ENCODE results near the gene MYO9A. TPM values are rescaled to one million over a fixed set of nuclear protein-coding genes. Genes with fewer than 3 reads are reported as not detected.
"Not testable (repeated sequence)": the region's sequence is repeated elsewhere in the genome, so short reads cannot be mapped to it uniquely, and the experiment has no call there.

The MYO9A gene
- total and polyA plus RNA-seq, 2 donors (not counting 1 experiment from before 2014, with no cell fraction given), result 6.2 to 66.1 TPM

GRCh38 chr15:72053297-72053696 lies 64.7 kb downstream of the MYO9A start:
- intact Hi-C loops (cut with micrococcal nuclease); H3K9me3 Mint-ChIP-seq (ENCODE audit: insufficient read depth); H3K4me1 ChIP-seq (ENCODE audit: control insufficient read depth in 2 of 2, insufficient read depth in 2 of 2, low read length in 2 of 2); H2AFZ ChIP-seq (ENCODE audit: insufficient read depth, low read depth, low read length, poor library complexity, severe bottlenecking); H3K27ac Mint-ChIP-seq; ATAC-seq (ENCODE audit: low read depth); H3K9me3 ChIP-seq (ENCODE audit: control extremely low read depth in 1 of 3, control insufficient read depth in 2 of 3, insufficient read depth in 1 of 3, low read length in 2 of 3); H3K4me3 Mint-ChIP-seq; H3K4me3 ChIP-seq (ENCODE audit: control extremely low read depth in 1 of 5, extremely low read depth in 1 of 5, insufficient read depth in 1 of 5, low read depth in 2 of 5, low read length in 4 of 5); H3K27ac ChIP-seq (ENCODE audit: low read length in 2 of 2); H3K36me3 ChIP-seq (replicated peaks in 1 of 2; ENCODE audit: control extremely low read depth in 1 of 2, control insufficient read depth in 1 of 2, extremely low read depth in 1 of 2, insufficient read depth in 2 of 2, low read length in 1 of 2); H3K27me3 ChIP-seq (replicated peaks in 1 of 4; ENCODE audit: control extremely low read depth in 1 of 4, control insufficient read depth in 3 of 4, insufficient read depth in 4 of 4, low read length in 3 of 4); H3K9ac ChIP-seq (ENCODE audit: low read length); H3K27me3 Mint-ChIP-seq; H3K4me2 ChIP-seq (replicated peaks; ENCODE audit: low read depth, low read length, poor library complexity, severe bottlenecking); DNase-seq; CTCF ChIA-PET: not testable (repeated sequence)
- H3K4me1 Mint-ChIP-seq, result peaks cover 23% of the 10 kb centered on the region
- peaks cover 25% of the 10 kb centered on the region for H4K20me1 ChIP-seq (ENCODE audit: control insufficient read depth, insufficient read depth, low read length, poor library complexity, severe bottlenecking)
- POLR2A ChIA-PET, result interaction anchor here (0.7 kb wide), 1 partner anchor 22 kb away, joined by 3 read pairs; no protein-coding TSS in a partner anchor
- H3K79me2 ChIP-seq (ENCODE audit: control insufficient read depth, insufficient read depth, low read length), result peaks cover 40% of the 10 kb centered on the region
- WGBS (ENCODE audit: insufficient coverage), result 100% methylated on average over 1 of the region's 7 CpGs

DNA sequence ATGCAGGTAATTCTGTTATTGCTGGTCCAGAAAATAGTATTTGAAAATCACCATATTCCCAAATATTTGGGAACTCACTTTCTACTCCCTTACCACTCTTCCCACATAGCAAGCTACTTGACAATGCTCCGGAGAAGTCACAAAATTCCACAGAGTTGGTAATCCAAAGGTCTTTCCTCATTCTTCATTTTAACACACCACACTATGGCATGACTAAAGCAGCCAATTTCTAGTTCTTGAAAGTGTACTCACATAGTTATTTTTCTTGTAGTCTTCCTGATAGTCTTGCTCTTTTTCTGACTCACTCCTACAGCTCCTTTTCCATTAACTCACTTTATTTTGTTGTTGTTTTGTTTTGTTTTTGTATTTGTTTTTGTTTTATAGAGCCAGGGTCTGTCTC lies 67.2 kb downstream of the MYO9A start:
- ATAC-seq (ENCODE audit: low read depth), result no peak
- H3K4me1 Mint-ChIP-seq, result peaks cover 16% of the 10 kb centered on the region
- intact Hi-C loops (cut with micrococcal nuclease), result no loop called here
- H3K27ac Mint-ChIP-seq, result no peak overlapping the region
- H3K9me3 Mint-ChIP-seq (ENCODE audit: insufficient read depth), result no peaks in the 10 kb centered on the region
- H4K20me1 ChIP-seq (ENCODE audit: control insufficient read depth, insufficient read depth, low read length, poor library complexity, severe bottlenecking), result peaks cover 25% of the 10 kb centered on the region
- H3K4me1 ChIP-seq (ENCODE audit: control insufficient read depth in 2 of 2, insufficient read depth in 2 of 2, low read length in 2 of 2), result no peaks in the 10 kb centered on the region
- H3K4me3 Mint-ChIP-seq, result no peak overlapping the region
- peaks cover 36% of the 10 kb centered on the region for H3K79me2 ChIP-seq (ENCODE audit: control insufficient read depth, insufficient read depth, low read length)
- no peaks in the 10 kb centered on the region for H3K27me3 ChIP-seq (replicated peaks in 1 of 4; ENCODE audit: control extremely low read depth in 1 of 4, control insufficient read depth in 3 of 4, insufficient read depth in 4 of 4, low read length in 3 of 4)
- H3K27ac ChIP-seq (ENCODE audit: low read length in 2 of 2), result no peak overlapping the region
- DNase-seq, result no peak
- H3K27me3 Mint-ChIP-seq, result no peaks in the 10 kb centered on the region
- H3K9me3 ChIP-seq (ENCODE audit: control extremely low read depth in 1 of 3, control insufficient read depth in 2 of 3, insufficient read depth in 1 of 3, low read length in 2 of 3), result peaks cover 0 to 7% (median 0%) of the 10 kb centered on the region in 3 donors
- 86% methylated on average over 1 of the region's 1 CpG for WGBS (ENCODE audit: insufficient coverage)
- H3K36me3 ChIP-seq (replicated peaks in 1 of 2; ENCODE audit: control extremely low read depth in 1 of 2, control insufficient read depth in 1 of 2, extremely low read depth in 1 of 2, insufficient read depth in 2 of 2, low read length in 1 of 2), result peaks cover 4 to 6% of the 10 kb centered on the region in 2 experiments
- ChIA-PET CTCF (interaction anchor here (0.8 kb wide), 1 partner anchor 18 kb away, joined by 3 read pairs; no protein-coding TSS in a partner anchor), POLR2A (no interaction called here)
- no peak overlapping the region for H3K4me2 ChIP-seq (replicated peaks; ENCODE audit: low read depth, low read length, poor library complexity, severe bottlenecking)
- no peak overlapping the region for H3K9ac ChIP-seq (ENCODE audit: low read length)
- TF ChIP-seq EZH2 (IDR thresholded peaks at IDR 0.05; ENCODE audit: borderline replicate concordance, insufficient read depth, low read depth, low read length, poor library complexity, severe bottlenecking), result no peak
- TF ChIP-seq, protein P1, sequence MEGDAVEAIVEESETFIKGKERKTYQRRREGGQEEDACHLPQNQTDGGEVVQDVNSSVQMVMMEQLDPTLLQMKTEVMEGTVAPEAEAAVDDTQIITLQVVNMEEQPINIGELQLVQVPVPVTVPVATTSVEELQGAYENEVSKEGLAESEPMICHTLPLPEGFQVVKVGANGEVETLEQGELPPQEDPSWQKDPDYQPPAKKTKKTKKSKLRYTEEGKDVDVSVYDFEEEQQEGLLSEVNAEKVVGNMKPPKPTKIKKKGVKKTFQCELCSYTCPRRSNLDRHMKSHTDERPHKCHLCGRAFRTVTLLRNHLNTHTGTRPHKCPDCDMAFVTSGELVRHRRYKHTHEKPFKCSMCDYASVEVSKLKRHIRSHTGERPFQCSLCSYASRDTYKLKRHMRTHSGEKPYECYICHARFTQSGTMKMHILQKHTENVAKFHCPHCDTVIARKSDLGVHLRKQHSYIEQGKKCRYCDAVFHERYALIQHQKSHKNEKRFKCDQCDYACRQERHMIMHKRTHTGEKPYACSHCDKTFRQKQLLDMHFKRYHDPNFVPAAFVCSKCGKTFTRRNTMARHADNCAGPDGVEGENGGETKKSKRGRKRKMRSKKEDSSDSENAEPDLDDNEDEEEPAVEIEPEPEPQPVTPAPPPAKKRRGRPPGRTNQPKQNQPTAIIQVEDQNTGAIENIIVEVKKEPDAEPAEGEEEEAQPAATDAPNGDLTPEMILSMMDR (IDR thresholded peaks at IDR 0.05), result no peak
- H2AFZ ChIP-seq (ENCODE audit: insufficient read depth, low read depth, low read length, poor library complexity, severe bottlenecking), result no peak overlapping the region
- no peak overlapping the region for H3K4me3 ChIP-seq (ENCODE audit: control extremely low read depth in 1 of 5, extremely low read depth in 1 of 5, insufficient read depth in 1 of 5, low read depth in 2 of 5, low read length in 4 of 5)

All from B cell (primary cell).